ENCODE measurements around the gene CYP1A2. TPM values are rescaled to one million over a fixed set of nuclear protein-coding genes. Genes with fewer than 3 reads are reported as not detected.

CYP1A2 gene
- total and polyA plus RNA-seq, 2 of the 13 experiments (the other 11 are each of a cell fraction or from before 2014, with no cell fraction given), result 0.07 TPM; not detected in 1

DNA sequence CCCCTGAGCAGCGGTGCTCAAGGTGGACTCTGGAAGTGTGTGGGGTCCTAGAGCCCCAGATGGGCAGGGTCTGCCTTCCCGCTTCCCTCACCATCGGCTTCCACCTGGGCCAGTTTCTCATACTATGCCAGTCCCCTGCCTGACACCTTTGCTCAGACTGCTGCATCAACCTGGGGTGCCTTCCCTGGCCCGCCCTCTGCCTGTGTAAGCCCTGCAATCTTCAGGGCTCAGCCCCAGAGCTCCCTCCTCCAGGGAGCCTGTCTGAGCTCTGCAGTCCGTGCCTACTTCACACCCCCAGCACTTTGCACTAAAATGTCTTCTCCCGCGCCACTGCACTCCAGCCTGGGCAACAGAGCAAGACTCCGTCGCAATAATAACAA is 46.3 kb downstream of the CYP1A2 start:
- FAIRE-seq (no peak), ATAC-seq (no peak), DNase-seq (ENCODE audit: low spot score) (no peak)
- Histone ChIP-seq H3K4me3 (replicated peaks in 1 of 3; ENCODE audit: insufficient read depth in 1 of 3, low read depth in 2 of 3, low read length in 3 of 3) (no peak overlapping the region), H4K20me1 (ENCODE audit: insufficient read depth, low read length) (peaks cover 9% of the 10 kb centered on the region; the same call in 1 of the 2 replicates), H3K4me2 (ENCODE audit: low read depth, low read length) (no peak overlapping the region), H3K9ac (ENCODE audit: insufficient read depth, low read depth, low read length) (no peak overlapping the region), H3K27ac (ENCODE audit: extremely low read length, insufficient read depth, low read length) (no peak overlapping the region), H3K27me3 (ENCODE audit: control insufficient read depth in 1 of 2, insufficient read depth in 2 of 2, low read length in 2 of 2) (no peaks in the 10 kb centered on the region), H3K9me3 (ENCODE audit: low read length) (no peaks in the 10 kb centered on the region), H3K79me2 (ENCODE audit: insufficient read depth, low read length) (peaks cover 11% of the 10 kb centered on the region), H3K36me3 (replicated peaks in 1 of 2; ENCODE audit: control insufficient read depth in 1 of 2, insufficient read depth in 2 of 2, low read length in 2 of 2) (peaks cover 11 to 21% of the 10 kb centered on the region in 2 experiments; a peak in 4 of 5 replicates), H3K4me1 (ENCODE audit: insufficient read depth, low read length) (peaks cover 5% of the 10 kb centered on the region), H2AFZ (ENCODE audit: low read length) (no peak overlapping the region)
- ChIA-PET POLR2A (interaction anchor here (3.7 kb wide), 1 partner anchor 11 kb away, joined by 13 read pairs; no protein-coding TSS in a partner anchor), CTCF (ENCODE audit: low intra/inter-chr PET ratio, low total read pairs) (no interaction called here)
- in situ Hi-C loops (cut with HindIII; ENCODE audit: extremely low pct_ligation_motif_present, low pct_unique_long_range_greater_than_20kb), result no loop called here
- TF ChIP-seq ZNF83 (CRISPR knock-in tag; IDR thresholded peaks at IDR 0.05; ENCODE audit: borderline replicate concordance), result no peak
- 0 out of 2 replicates have a peak, but pooled peaks have one; percentile 14 for TF ChIP-seq ZNF121 (CRISPR knock-in tag; IDR thresholded peaks at IDR 0.05)
- intact Hi-C loops (cut with micrococcal nuclease; ENCODE audit: unreplicated experiment), result no loop called here
- no TSS peak for BruUV-seq (replicated peaks)
- 98% methylated on average over 8 of the region's 9 CpGs for WGBS (ENCODE audit: low lambda C conversion rate)

DNA sequence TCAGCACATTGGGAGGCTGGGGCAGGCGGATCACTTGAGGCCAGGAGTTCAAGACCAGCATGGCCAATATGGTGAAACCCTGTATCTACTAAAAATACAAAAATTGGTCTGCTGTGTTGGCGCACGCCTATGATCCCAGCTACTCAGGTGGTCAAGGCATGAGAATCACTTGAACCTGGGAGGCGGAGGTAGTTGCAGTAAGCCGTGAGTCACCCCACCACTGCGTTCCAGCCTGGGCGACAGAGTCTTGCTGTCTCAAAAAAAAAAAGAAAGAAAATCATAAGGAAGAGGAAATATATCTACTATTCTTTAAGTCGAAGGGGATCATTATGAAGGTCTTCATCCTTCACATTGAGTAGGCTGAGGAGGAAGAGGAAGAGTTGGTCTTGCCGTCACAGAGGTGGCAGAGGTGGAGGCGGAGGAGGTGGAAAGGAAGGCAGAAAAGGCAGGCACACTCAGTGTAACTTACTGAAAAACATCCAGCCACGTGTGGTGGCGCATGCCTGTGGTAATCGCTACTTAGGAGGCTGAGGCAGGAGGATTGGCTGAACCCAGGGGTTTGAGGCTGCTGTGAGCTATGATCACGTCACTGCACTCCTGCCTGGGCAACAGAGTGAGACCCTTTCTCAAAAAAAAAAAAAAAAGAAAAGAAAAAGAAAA is 47.5 kb downstream of the CYP1A2 start:
- intact Hi-C loops (cut with micrococcal nuclease; ENCODE audit: unreplicated experiment) (no loop called here), in situ Hi-C loops (cut with HindIII; ENCODE audit: extremely low pct_ligation_motif_present, low pct_unique_long_range_greater_than_20kb) (no loop called here)
- H3K27ac ChIP-seq (ENCODE audit: extremely low read length, insufficient read depth, low read length), result no peak overlapping the region
- POLR2A ChIA-PET, result interaction anchor here (0.8 kb wide), 1 partner anchor 16 kb away, joined by 3 read pairs; no protein-coding TSS in a partner anchor
- peaks cover 13% of the 10 kb centered on the region for H3K4me1 ChIP-seq (ENCODE audit: insufficient read depth, low read length)
- CTCF ChIA-PET (ENCODE audit: low intra/inter-chr PET ratio, low total read pairs), result interaction anchor here (0.9 kb wide), 1 partner anchor 27 kb away, joined by 3 read pairs; no protein-coding TSS in a partner anchor
- no peaks in the 10 kb centered on the region for H3K9me3 ChIP-seq (ENCODE audit: low read length)
- 97% methylated on average over 14 of the region's 14 CpGs for WGBS (ENCODE audit: low lambda C conversion rate)
- peaks cover 7 to 22% of the 10 kb centered on the region in 2 experiments; a peak in 4 of 5 replicates for H3K36me3 ChIP-seq (replicated peaks in 1 of 2; ENCODE audit: control insufficient read depth in 1 of 2, insufficient read depth in 2 of 2, low read length in 2 of 2)
- ATAC-seq (no peak), FAIRE-seq (no peak), DNase-seq (ENCODE audit: low spot score) (no peak)
- no TSS peak for BruUV-seq (replicated peaks)
- peaks cover 7% of the 10 kb centered on the region; the same call in 1 of the 2 replicates for H4K20me1 ChIP-seq (ENCODE audit: insufficient read depth, low read length)
- no peak for TF ChIP-seq GATA4 (IDR thresholded peaks at IDR 0.05; ENCODE audit: borderline replicate concordance, low read depth)
- no peak for TF ChIP-seq ZNF713 (CRISPR knock-in tag; IDR thresholded peaks at IDR 0.05)
- TF ChIP-seq PLRG1 (conservative IDR thresholded peaks at IDR 0.05), result no peak
- TF ChIP-seq YEATS4 (CRISPR knock-in tag; IDR thresholded peaks at IDR 0.05; ENCODE audit: borderline replicate concordance), result no peak
- no peak for TF ChIP-seq TRIM24 (CRISPR knock-in tag; IDR thresholded peaks at IDR 0.05)
- no peak for TF ChIP-seq CEBPB (IDR thresholded peaks at IDR 0.05; ENCODE audit: borderline replicate concordance, low read depth, low read length)
- TF ChIP-seq ATAD3A (CRISPR knock-in tag; IDR thresholded peaks at IDR 0.05), result no peak
- no peak overlapping the region for H3K4me2 ChIP-seq (ENCODE audit: low read depth, low read length)
- no peak overlapping the region for H3K9ac ChIP-seq (ENCODE audit: insufficient read depth, low read depth, low read length)
- no peak overlapping the region for H3K4me3 ChIP-seq (replicated peaks in 1 of 3; ENCODE audit: insufficient read depth in 1 of 3, low read depth in 2 of 3, low read length in 3 of 3)
- H3K27me3 ChIP-seq (ENCODE audit: control insufficient read depth in 1 of 2, insufficient read depth in 2 of 2, low read length in 2 of 2), result no peaks in the 10 kb centered on the region
- no peak overlapping the region for H2AFZ ChIP-seq (ENCODE audit: low read length)
- peaks cover 8% of the 10 kb centered on the region for H3K79me2 ChIP-seq (ENCODE audit: insufficient read depth, low read length)
